Measurements from ENCODE around the gene FUCA1. TPM values are rescaled to one million over a fixed set of nuclear protein-coding genes. Genes with fewer than 3 reads are reported as not detected.

FUCA1 gene
- total RNA-seq, 1 experiment from 2014 or later: 14.3 TPM

- TF ChIP-seq TCF7L2 (IDR thresholded peaks at IDR 0.05; ENCODE audit: low read depth, low read length): no peak
- no peak for TF ChIP-seq SIN3A (IDR thresholded peaks at IDR 0.05; ENCODE audit: borderline replicate concordance, insufficient read depth, low read depth, low read length)
- no peak for TF ChIP-seq POLR2AphosphoS5 (IDR thresholded peaks at IDR 0.05; ENCODE audit: low read depth, low read length)
- TF ChIP-seq CTCF (IDR thresholded peaks at IDR 0.05): no peak
- no peak for TF ChIP-seq REST (IDR thresholded peaks at IDR 0.05; ENCODE audit: insufficient read depth in 1 of 2, low read depth in 2 of 2, low read length in 1 of 2)
- intact Hi-C loops (cut with micrococcal nuclease; ENCODE audit: unreplicated experiment): no loop called here
- ATAC-seq: no peak; the same call in 1 of the 2 replicates
- BruUV-seq (replicated peaks): no TSS peak
- peak overlapping the region; percentile 87 to 99 for H3K4me3 ChIP-seq (ENCODE audit: low read depth in 2 of 2, low read length in 2 of 2)
- no peaks in the 10 kb centered on the region for H3K9me3 ChIP-seq (ENCODE audit: control insufficient read depth, insufficient read depth, low read depth, low read length)
- no peaks in the 10 kb centered on the region; the same call in 1 of the 2 replicates for H3K36me3 ChIP-seq (ENCODE audit: control insufficient read depth, insufficient read depth, low read length)
- peak overlapping the region; percentile 91 for H3K27ac ChIP-seq (ENCODE audit: low read length)
- H3K4me1 ChIP-seq (ENCODE audit: control insufficient read depth, insufficient read depth, low read length): 0 out of 2 replicates have a peak, but pooled peaks cover 5% of the 10 kb centered on the region
- no peaks in the 10 kb centered on the region for H3K27me3 ChIP-seq (ENCODE audit: control insufficient read depth, insufficient read depth, low read length)
- in situ Hi-C loops (cut with HindIII; ENCODE audit: low pct_unique_long_range_greater_than_20kb, low sequenced_read_pairs): no loop called here
- DNase-seq (ENCODE audit: low read depth, low spot score): no peak
- ChIA-PET POLR2A (no interaction called here), CTCF (no interaction called here)
These were observed 43.4 kb downstream of the FUCA1 start for GRCh38 chr1:23824711-23825075.

- H3K4me3 ChIP-seq (ENCODE audit: low read depth in 2 of 2, low read length in 2 of 2): no peak overlapping the region
- ATAC-seq (no peak), DNase-seq (ENCODE audit: low read depth, low spot score) (no peak)
- H3K9me3 ChIP-seq (ENCODE audit: control insufficient read depth, insufficient read depth, low read depth, low read length): no peaks in the 10 kb centered on the region
- TSS peak; percentile 91 for BruUV-seq (replicated peaks)
- POLR2A ChIA-PET: interaction anchor here (0.6 kb wide), 1 partner anchor 101 kb away, joined by 14 read pairs; no protein-coding TSS in a partner anchor
- H3K27ac ChIP-seq (ENCODE audit: low read length): no peak overlapping the region
- TF ChIP-seq POLR2AphosphoS5 (IDR thresholded peaks at IDR 0.05; ENCODE audit: low read depth, low read length) (no peak), SIN3A (IDR thresholded peaks at IDR 0.05; ENCODE audit: borderline replicate concordance, insufficient read depth, low read depth, low read length) (no peak), CTCF (IDR thresholded peaks at IDR 0.05) (no peak), TCF7L2 (IDR thresholded peaks at IDR 0.05; ENCODE audit: low read depth, low read length) (no peak), REST (IDR thresholded peaks at IDR 0.05; ENCODE audit: insufficient read depth in 1 of 2, low read depth in 2 of 2, low read length in 1 of 2) (no peak)
- no peaks in the 10 kb centered on the region; the same call in 1 of the 2 replicates for H3K36me3 ChIP-seq (ENCODE audit: control insufficient read depth, insufficient read depth, low read length)
- in situ Hi-C loops (cut with HindIII; ENCODE audit: low pct_unique_long_range_greater_than_20kb, low sequenced_read_pairs): no loop called here
- 0 out of 2 replicates have a peak, but pooled peaks cover 5% of the 10 kb centered on the region for H3K4me1 ChIP-seq (ENCODE audit: control insufficient read depth, insufficient read depth, low read length)
- H3K27me3 ChIP-seq (ENCODE audit: control insufficient read depth, insufficient read depth, low read length): no peaks in the 10 kb centered on the region
- CTCF ChIA-PET: interaction anchor here (0.7 kb wide), 1 partner anchor 13 kb away, joined by 16 read pairs; no protein-coding TSS in a partner anchor
- intact Hi-C loops (cut with micrococcal nuclease; ENCODE audit: unreplicated experiment): no loop called here
These were observed 44.3 kb downstream of the FUCA1 start for GRCh38 chr1:23823767-23824166.
